Measurements from ENCODE around the gene NTSR1. TPM values are rescaled to one million over a fixed set of nuclear protein-coding genes. Genes with fewer than 3 reads are reported as not detected.

Gene NTSR1
- total RNA-seq, 1 experiment from 2014 or later: 44.1 TPM

- Histone ChIP-seq H3K36me3 (ENCODE audit: control insufficient read depth, insufficient read depth, low read length) (peaks cover 7% of the 10 kb centered on the region), H3K4me1 (ENCODE audit: control insufficient read depth, insufficient read depth, low read length) (peaks cover 39% of the 10 kb centered on the region), H3K27me3 (ENCODE audit: control insufficient read depth, insufficient read depth, low read length) (no peaks in the 10 kb centered on the region), H3K9me3 (ENCODE audit: control insufficient read depth, insufficient read depth, low read depth, low read length) (no peaks in the 10 kb centered on the region), H3K4me3 (ENCODE audit: low read depth in 2 of 2, low read length in 2 of 2) (no peak overlapping the region), H3K27ac (ENCODE audit: low read length) (no peak overlapping the region)
- TF ChIP-seq CTCF (IDR thresholded peaks at IDR 0.05) (no peak), TCF7L2 (IDR thresholded peaks at IDR 0.05; ENCODE audit: low read depth, low read length) (no peak), SIN3A (IDR thresholded peaks at IDR 0.05; ENCODE audit: borderline replicate concordance, insufficient read depth, low read depth, low read length) (no peak), POLR2AphosphoS5 (IDR thresholded peaks at IDR 0.05; ENCODE audit: low read depth, low read length) (no peak), REST (IDR thresholded peaks at IDR 0.05; ENCODE audit: insufficient read depth in 1 of 2, low read depth in 2 of 2, low read length in 1 of 2) (no peak)
- ChIA-PET POLR2A (interaction anchor here (0.7 kb wide), 1 partner anchor 501 kb away, joined by 10 read pairs; no protein-coding TSS in a partner anchor), CTCF (interaction anchor here (0.5 kb wide), 1 partner anchor 292 kb away, joined by 11 read pairs; no protein-coding TSS in a partner anchor)
- intact Hi-C loops (cut with micrococcal nuclease; ENCODE audit: unreplicated experiment): no loop called here
- in situ Hi-C loops (cut with HindIII; ENCODE audit: low pct_unique_long_range_greater_than_20kb, low sequenced_read_pairs): no loop called here
- no peak for ATAC-seq
- no TSS peak for BruUV-seq (replicated peaks)
- no peak for DNase-seq (ENCODE audit: low read depth, low spot score)
These were observed 101.1 kb downstream of the NTSR1 start for GRCh38 chr20:62809530-62810428.

GRCh38 chr20:62811320-62811719 is 102.7 kb downstream of the NTSR1 start:
- H3K9me3 ChIP-seq (ENCODE audit: control insufficient read depth, insufficient read depth, low read depth, low read length): no peaks in the 10 kb centered on the region
- BruUV-seq (replicated peaks): no TSS peak
- no peak overlapping the region for H3K4me3 ChIP-seq (ENCODE audit: low read depth in 2 of 2, low read length in 2 of 2)
- H3K4me1 ChIP-seq (ENCODE audit: control insufficient read depth, insufficient read depth, low read length): peaks cover 50% of the 10 kb centered on the region
- ChIA-PET CTCF (no interaction called here), POLR2A (no interaction called here)
- no peaks in the 10 kb centered on the region for H3K27me3 ChIP-seq (ENCODE audit: control insufficient read depth, insufficient read depth, low read length)
- intact Hi-C loops (cut with micrococcal nuclease; ENCODE audit: unreplicated experiment) (no loop called here), in situ Hi-C loops (cut with HindIII; ENCODE audit: low pct_unique_long_range_greater_than_20kb, low sequenced_read_pairs) (no loop called here)
- peaks cover 5% of the 10 kb centered on the region; the same call in 1 of the 2 replicates for H3K36me3 ChIP-seq (ENCODE audit: control insufficient read depth, insufficient read depth, low read length)
- no peak for DNase-seq (ENCODE audit: low read depth, low spot score)
- H3K27ac ChIP-seq (ENCODE audit: low read length): no peak overlapping the region
- TF ChIP-seq TCF7L2 (IDR thresholded peaks at IDR 0.05; ENCODE audit: low read depth, low read length): no peak
- TF ChIP-seq SIN3A (IDR thresholded peaks at IDR 0.05; ENCODE audit: borderline replicate concordance, insufficient read depth, low read depth, low read length): no peak
- no peak for TF ChIP-seq POLR2AphosphoS5 (IDR thresholded peaks at IDR 0.05; ENCODE audit: low read depth, low read length)
- TF ChIP-seq REST (IDR thresholded peaks at IDR 0.05; ENCODE audit: insufficient read depth in 1 of 2, low read depth in 2 of 2, low read length in 1 of 2): no peak
- no peak for TF ChIP-seq CTCF (IDR thresholded peaks at IDR 0.05)
- no peak for ATAC-seq

Data from Panc1 (cell line).